Measurements from ENCODE around the gene BIN1.

DNA sequence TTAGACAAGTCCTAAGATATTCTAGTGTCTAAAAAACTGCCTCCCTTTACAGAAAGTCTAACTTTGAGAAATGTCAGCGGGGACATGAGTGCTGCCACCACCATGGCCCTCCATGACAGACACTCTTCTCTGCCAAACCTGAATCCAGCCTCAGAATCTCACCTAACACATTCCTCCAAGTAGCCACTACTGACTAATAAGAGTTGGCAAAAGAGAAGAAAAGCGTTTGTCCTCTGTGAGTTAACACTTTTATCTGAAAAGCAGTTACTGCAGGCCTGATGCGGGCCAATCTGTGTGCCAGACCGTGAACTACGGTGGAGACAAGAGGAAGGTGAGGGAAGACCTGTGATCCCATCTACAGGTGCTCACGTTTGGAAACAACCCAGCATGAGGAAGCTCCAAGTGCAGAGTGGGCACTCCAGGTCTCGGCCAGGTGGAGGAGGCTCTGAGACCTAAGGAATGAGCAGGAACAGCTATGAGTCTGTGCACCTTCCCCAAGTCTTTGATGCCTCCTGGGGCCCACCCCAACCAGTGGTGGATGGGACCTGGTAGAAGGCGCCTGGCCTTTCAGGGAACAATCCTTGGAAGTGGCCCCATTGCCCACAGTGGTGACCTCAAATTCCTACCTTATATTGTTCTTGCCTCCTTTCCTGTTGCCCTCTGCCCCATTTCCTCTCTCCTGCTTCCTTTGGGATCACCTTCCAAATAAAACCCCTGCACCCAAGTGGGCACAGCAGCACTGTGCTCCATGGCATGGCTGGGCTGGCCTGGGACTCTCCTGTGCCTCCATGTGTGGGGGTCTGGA, 91.6 kb downstream of the BIN1 start:
- no peak for TF ChIP-seq POLR2AphosphoS5 (IDR thresholded peaks at IDR 0.05; ENCODE audit: low read depth, low read length)
- TF ChIP-seq EZH2phosphoT487 (IDR thresholded peaks at IDR 0.05; ENCODE audit: borderline replicate concordance), result no peak
- TF ChIP-seq, protein P1, sequence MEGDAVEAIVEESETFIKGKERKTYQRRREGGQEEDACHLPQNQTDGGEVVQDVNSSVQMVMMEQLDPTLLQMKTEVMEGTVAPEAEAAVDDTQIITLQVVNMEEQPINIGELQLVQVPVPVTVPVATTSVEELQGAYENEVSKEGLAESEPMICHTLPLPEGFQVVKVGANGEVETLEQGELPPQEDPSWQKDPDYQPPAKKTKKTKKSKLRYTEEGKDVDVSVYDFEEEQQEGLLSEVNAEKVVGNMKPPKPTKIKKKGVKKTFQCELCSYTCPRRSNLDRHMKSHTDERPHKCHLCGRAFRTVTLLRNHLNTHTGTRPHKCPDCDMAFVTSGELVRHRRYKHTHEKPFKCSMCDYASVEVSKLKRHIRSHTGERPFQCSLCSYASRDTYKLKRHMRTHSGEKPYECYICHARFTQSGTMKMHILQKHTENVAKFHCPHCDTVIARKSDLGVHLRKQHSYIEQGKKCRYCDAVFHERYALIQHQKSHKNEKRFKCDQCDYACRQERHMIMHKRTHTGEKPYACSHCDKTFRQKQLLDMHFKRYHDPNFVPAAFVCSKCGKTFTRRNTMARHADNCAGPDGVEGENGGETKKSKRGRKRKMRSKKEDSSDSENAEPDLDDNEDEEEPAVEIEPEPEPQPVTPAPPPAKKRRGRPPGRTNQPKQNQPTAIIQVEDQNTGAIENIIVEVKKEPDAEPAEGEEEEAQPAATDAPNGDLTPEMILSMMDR (IDR thresholded peaks at IDR 0.05 in 2 of 3, conservative IDR thresholded peaks at IDR 0.05 in 1 of 3; ENCODE audit: borderline replicate concordance in 1 of 3, insufficient read depth in 1 of 3, low read depth in 2 of 3, low read length in 2 of 3), result no peak
- TF ChIP-seq FOSL1 (IDR thresholded peaks at IDR 0.05; ENCODE audit: low read depth), result no peak
- TF ChIP-seq JUND (IDR thresholded peaks at IDR 0.05), result no peak
- TF ChIP-seq EZH2 (IDR thresholded peaks at IDR 0.05), result no peak
- TF ChIP-seq SIN3A (IDR thresholded peaks at IDR 0.05; ENCODE audit: low read depth), result no peak
- TF ChIP-seq POLR2A (IDR thresholded peaks at IDR 0.05; ENCODE audit: borderline replicate concordance, extremely low read depth, insufficient read depth, insufficient read length), result no peak
- no peak for TF ChIP-seq ZNF274 (IDR thresholded peaks at IDR 0.05; ENCODE audit: low read depth, low read length)
- TF ChIP-seq, protein P2, sequence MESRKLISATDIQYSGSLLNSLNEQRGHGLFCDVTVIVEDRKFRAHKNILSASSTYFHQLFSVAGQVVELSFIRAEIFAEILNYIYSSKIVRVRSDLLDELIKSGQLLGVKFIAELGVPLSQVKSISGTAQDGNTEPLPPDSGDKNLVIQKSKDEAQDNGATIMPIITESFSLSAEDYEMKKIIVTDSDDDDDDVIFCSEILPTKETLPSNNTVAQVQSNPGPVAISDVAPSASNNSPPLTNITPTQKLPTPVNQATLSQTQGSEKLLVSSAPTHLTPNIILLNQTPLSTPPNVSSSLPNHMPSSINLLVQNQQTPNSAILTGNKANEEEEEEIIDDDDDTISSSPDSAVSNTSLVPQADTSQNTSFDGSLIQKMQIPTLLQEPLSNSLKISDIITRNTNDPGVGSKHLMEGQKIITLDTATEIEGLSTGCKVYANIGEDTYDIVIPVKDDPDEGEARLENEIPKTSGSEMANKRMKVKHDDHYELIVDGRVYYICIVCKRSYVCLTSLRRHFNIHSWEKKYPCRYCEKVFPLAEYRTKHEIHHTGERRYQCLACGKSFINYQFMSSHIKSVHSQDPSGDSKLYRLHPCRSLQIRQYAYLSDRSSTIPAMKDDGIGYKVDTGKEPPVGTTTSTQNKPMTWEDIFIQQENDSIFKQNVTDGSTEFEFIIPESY (IDR thresholded peaks at IDR 0.05; ENCODE audit: extremely low read depth, insufficient replicate concordance, low read length), result no peak
- TF ChIP-seq EGR1 (IDR thresholded peaks at IDR 0.05; ENCODE audit: low read depth), result no peak
- no peak for TF ChIP-seq YY1 (IDR thresholded peaks at IDR 0.05; ENCODE audit: extremely low read depth, insufficient replicate concordance, low read depth, low read length)
- TF ChIP-seq SRF (IDR thresholded peaks at IDR 0.05; ENCODE audit: low read depth), result no peak
